ENCODE results near the gene ASTN1. TPM values are rescaled to one million over a fixed set of nuclear protein-coding genes. Genes with fewer than 3 reads are reported as not detected.

Gene ASTN1
- total RNA-seq, 2 experiments from 2014 or later = not detected

DNA sequence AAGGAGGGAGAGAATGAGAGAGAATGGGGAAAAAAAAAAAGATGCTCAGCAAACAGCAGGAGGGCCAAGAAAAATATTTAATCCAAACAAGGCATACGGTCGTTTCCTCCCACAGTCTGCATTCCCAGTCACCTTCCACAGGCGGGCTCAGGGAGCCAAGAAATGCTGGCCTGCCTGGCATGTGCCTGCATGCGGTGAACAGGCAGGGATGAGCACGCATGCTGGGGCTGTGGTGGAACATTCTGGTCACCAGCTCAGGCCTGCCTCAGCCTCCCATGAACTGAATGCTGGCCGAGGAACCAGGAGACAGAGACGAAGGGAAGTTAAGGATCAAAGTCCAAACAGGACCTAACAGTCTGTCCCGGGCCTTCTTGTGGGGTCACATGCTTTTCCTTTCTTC lies 335.3 kb downstream of the ASTN1 start:
- intact Hi-C loops (cut with micrococcal nuclease; ENCODE audit: unreplicated experiment) = no loop called here
- H3K36me3 ChIP-seq (ENCODE audit: insufficient read depth, low read length) = no peaks in the 10 kb centered on the region
- no peaks in the 10 kb centered on the region for H3K9me3 ChIP-seq (ENCODE audit: low read length)
- TF ChIP-seq EZH2phosphoT487 (IDR thresholded peaks at IDR 0.05; ENCODE audit: borderline replicate concordance, low read depth, low read length) = no peak
- TF ChIP-seq, protein P1, sequence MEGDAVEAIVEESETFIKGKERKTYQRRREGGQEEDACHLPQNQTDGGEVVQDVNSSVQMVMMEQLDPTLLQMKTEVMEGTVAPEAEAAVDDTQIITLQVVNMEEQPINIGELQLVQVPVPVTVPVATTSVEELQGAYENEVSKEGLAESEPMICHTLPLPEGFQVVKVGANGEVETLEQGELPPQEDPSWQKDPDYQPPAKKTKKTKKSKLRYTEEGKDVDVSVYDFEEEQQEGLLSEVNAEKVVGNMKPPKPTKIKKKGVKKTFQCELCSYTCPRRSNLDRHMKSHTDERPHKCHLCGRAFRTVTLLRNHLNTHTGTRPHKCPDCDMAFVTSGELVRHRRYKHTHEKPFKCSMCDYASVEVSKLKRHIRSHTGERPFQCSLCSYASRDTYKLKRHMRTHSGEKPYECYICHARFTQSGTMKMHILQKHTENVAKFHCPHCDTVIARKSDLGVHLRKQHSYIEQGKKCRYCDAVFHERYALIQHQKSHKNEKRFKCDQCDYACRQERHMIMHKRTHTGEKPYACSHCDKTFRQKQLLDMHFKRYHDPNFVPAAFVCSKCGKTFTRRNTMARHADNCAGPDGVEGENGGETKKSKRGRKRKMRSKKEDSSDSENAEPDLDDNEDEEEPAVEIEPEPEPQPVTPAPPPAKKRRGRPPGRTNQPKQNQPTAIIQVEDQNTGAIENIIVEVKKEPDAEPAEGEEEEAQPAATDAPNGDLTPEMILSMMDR (conservative IDR thresholded peaks at IDR 0.05; ENCODE audit: low read length) = no peak
- no peak overlapping the region for H3K27ac ChIP-seq (ENCODE audit: low read depth, low read length, poor library complexity, severe bottlenecking)
- DNase-seq (ENCODE audit: low spot score) = no peak
- no peaks in the 10 kb centered on the region for H3K79me2 ChIP-seq (ENCODE audit: insufficient read depth, low read depth, low read length)
- no peak overlapping the region for H2AFZ ChIP-seq (ENCODE audit: low read length)
- ChIA-PET POLR2A (no interaction called here), CTCF (ENCODE audit: unreplicated experiment) (no interaction called here)
- H3K4me1 ChIP-seq (ENCODE audit: insufficient read depth, low read length, poor library complexity, severe bottlenecking) = no peaks in the 10 kb centered on the region
- no TSS peak for BruUV-seq (replicated peaks)
- no peak overlapping the region for H3K4me3 ChIP-seq (ENCODE audit: low read depth, low read length, poor library complexity, severe bottlenecking)
- H3K4me2 ChIP-seq (ENCODE audit: low read length) = no peak overlapping the region
- no peaks in the 10 kb centered on the region for H3K9me2 ChIP-seq (ENCODE audit: insufficient read depth, low read length)
- no peaks in the 10 kb centered on the region for H4K20me1 ChIP-seq (ENCODE audit: insufficient read depth, low read length)

DNA sequence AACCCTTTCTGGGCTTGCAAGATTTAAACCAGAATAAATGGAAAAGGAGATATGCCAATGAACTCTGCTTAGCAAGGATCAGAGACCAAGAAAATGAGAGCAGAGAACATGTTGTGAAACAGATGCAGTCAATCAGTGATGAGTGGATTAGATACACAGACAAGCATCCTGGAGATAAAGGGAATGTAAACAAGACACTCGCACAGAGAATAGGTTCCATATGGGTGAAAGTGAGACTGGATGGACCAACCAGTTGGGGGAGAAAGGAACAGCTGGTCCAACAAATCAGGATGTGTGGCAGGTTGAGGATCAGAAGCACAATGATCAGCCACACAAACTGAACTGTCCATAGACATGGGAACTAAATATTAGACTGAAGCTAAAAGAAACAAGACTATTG lies 338.2 kb downstream of the ASTN1 start:
- no peak overlapping the region for H3K4me3 ChIP-seq (ENCODE audit: low read depth, low read length, poor library complexity, severe bottlenecking)
- DNase-seq (ENCODE audit: low spot score) = no peak
- TF ChIP-seq, protein P1 (conservative IDR thresholded peaks at IDR 0.05; ENCODE audit: low read length) = no peak
- TF ChIP-seq EZH2phosphoT487 (IDR thresholded peaks at IDR 0.05; ENCODE audit: borderline replicate concordance, low read depth, low read length) = no peak
- H2AFZ ChIP-seq (ENCODE audit: low read length) = no peak overlapping the region
- no peaks in the 10 kb centered on the region for H3K9me2 ChIP-seq (ENCODE audit: insufficient read depth, low read length)
- H3K9me3 ChIP-seq (ENCODE audit: low read length) = no peaks in the 10 kb centered on the region
- no peaks in the 10 kb centered on the region for H3K4me1 ChIP-seq (ENCODE audit: insufficient read depth, low read length, poor library complexity, severe bottlenecking)
- H3K4me2 ChIP-seq (ENCODE audit: low read length) = no peak overlapping the region
- CTCF ChIA-PET (ENCODE audit: unreplicated experiment) = no interaction called here
- intact Hi-C loops (cut with micrococcal nuclease; ENCODE audit: unreplicated experiment) = no loop called here
- no peak overlapping the region for H3K27ac ChIP-seq (ENCODE audit: low read depth, low read length, poor library complexity, severe bottlenecking)
- no TSS peak for BruUV-seq (replicated peaks)
- POLR2A ChIA-PET = no interaction called here
- no peaks in the 10 kb centered on the region for H3K36me3 ChIP-seq (ENCODE audit: insufficient read depth, low read length)
- H3K79me2 ChIP-seq (ENCODE audit: insufficient read depth, low read depth, low read length) = no peaks in the 10 kb centered on the region
- no peaks in the 10 kb centered on the region for H4K20me1 ChIP-seq (ENCODE audit: insufficient read depth, low read length)

DNA sequence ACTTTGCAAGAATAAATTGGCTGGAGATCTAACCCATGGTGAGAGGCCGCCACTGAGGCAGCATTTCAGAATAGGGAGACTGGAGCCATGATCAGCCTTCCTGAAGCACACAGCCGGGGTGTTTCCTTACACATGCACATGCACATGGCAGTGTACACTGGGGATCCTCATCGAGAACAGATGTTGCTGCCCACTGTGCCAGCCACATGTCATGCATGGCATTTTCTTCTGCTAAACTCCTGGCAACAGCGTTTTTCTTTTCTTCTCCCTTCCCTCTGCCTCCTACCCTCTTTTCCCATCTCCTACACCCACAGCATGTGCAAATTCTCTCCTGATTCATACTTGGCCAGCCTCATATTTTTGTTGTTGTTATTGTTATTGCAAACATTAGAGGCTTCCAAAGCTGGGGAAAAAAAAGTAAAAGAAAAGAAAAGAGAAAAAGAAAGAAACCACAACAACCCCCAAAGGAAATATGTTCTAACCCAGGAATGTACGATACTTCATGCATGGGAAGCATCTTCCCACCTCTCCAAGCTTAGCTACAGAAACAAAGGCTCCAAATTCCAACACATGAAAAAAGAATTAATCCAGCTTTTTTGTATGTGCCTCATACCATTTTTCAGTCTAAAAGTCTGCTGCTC lies 344.0 kb downstream of the ASTN1 start:
- Histone ChIP-seq H3K4me2 (ENCODE audit: low read length) (no peak overlapping the region), H3K27ac (ENCODE audit: low read depth, low read length, poor library complexity, severe bottlenecking) (no peak overlapping the region), H3K79me2 (ENCODE audit: insufficient read depth, low read depth, low read length) (no peaks in the 10 kb centered on the region), H3K4me3 (ENCODE audit: low read depth, low read length, poor library complexity, severe bottlenecking) (no peak overlapping the region), H3K9me2 (ENCODE audit: insufficient read depth, low read length) (no peaks in the 10 kb centered on the region), H3K36me3 (ENCODE audit: insufficient read depth, low read length) (no peaks in the 10 kb centered on the region), H2AFZ (ENCODE audit: low read length) (no peak overlapping the region), H3K4me1 (ENCODE audit: insufficient read depth, low read length, poor library complexity, severe bottlenecking) (no peaks in the 10 kb centered on the region), H3K9me3 (ENCODE audit: low read length) (no peaks in the 10 kb centered on the region), H4K20me1 (ENCODE audit: insufficient read depth, low read length) (no peaks in the 10 kb centered on the region)
- ChIA-PET CTCF (ENCODE audit: unreplicated experiment) (no interaction called here), POLR2A (no interaction called here)
- no TSS peak for BruUV-seq (replicated peaks)
- no peak for TF ChIP-seq EZH2phosphoT487 (IDR thresholded peaks at IDR 0.05; ENCODE audit: borderline replicate concordance, low read depth, low read length)
- TF ChIP-seq, protein P1 (conservative IDR thresholded peaks at IDR 0.05; ENCODE audit: low read length) = no peak
- intact Hi-C loops (cut with micrococcal nuclease; ENCODE audit: unreplicated experiment) = no loop called here
- no peak for DNase-seq (ENCODE audit: low spot score)

Measured in OCI-LY7 (cell line).